ENCODE measurements around the gene MRPL11.
"Not testable (repeated sequence)": the region's sequence is repeated elsewhere in the genome, so short reads cannot be mapped to it uniquely, and the experiment has no call there.

The MRPL11 gene

DNA sequence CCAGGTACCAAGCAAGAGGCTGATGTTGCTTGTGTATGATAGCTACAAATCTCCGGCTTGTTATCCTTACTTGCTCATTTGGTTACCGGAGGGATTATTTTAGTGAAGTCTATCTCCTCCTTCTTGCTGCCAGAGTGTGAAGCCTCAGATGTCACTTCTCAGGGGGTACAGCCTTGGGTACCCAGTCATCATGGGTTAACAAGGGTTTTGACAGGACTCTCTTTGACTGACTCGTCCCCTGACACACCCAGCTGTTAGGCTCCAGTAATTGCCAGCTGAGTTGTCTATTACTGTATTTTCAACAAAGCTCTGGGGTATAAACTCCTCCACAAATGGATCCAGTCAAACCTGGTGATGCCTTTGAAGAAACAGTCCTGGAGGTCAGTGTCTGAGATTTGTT is 16.2 kb upstream of the MRPL11 start:
- no peak overlapping the region for H3K27ac ChIP-seq (ENCODE audit: low read depth, low read length)
- no peaks in the 10 kb centered on the region for H3K4me1 ChIP-seq (ENCODE audit: control insufficient read depth in 5 of 5, insufficient read depth in 5 of 5, low read length in 5 of 5)
- no peaks in the 10 kb centered on the region for H3K9me3 ChIP-seq (ENCODE audit: control insufficient read depth in 5 of 5, low read length in 5 of 5)
- H3K4me3 ChIP-seq (ENCODE audit: low read depth in 1 of 5, low read length in 5 of 5), result no peak overlapping the region
- H3K36me3 ChIP-seq (ENCODE audit: control insufficient read depth in 5 of 5, insufficient read depth in 5 of 5, low read length in 5 of 5), result no peaks in the 10 kb centered on the region
- H3K9ac ChIP-seq (ENCODE audit: low read length in 5 of 5), result no peak overlapping the region
- H3K27me3 ChIP-seq (ENCODE audit: control insufficient read depth in 5 of 5, insufficient read depth in 4 of 5, low read length in 5 of 5), result peaks cover 0 to 6% (median 0%) of the 10 kb centered on the region in 5 donors

DNA sequence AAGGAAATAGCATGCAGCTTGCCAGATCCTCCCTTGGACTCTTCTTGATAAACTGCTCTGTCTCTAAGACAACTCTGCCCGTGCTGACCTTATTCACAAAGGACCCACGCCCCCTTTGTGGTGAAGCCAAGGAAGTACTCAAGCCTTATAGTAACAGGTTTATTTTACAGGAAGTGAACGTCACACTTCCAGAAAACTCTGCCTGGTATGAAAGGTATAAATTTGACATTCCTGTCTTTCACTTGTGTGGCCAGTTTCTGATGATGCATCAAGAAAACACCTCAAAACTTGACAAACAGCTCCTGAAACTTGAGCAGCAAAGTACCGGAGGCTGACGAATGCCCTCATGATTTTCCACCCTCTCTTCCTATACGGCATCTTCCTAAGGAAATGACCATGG is 15.6 kb upstream of the MRPL11 start:
- Histone ChIP-seq H3K36me3 (ENCODE audit: control insufficient read depth in 5 of 5, insufficient read depth in 5 of 5, low read length in 5 of 5) (no peaks in the 10 kb centered on the region), H3K9ac (ENCODE audit: low read length in 5 of 5) (no peak overlapping the region), H3K4me3 (ENCODE audit: low read depth in 1 of 5, low read length in 5 of 5) (no peak overlapping the region), H3K9me3 (ENCODE audit: control insufficient read depth in 5 of 5, low read length in 5 of 5) (no peaks in the 10 kb centered on the region), H3K4me1 (ENCODE audit: control insufficient read depth in 5 of 5, insufficient read depth in 5 of 5, low read length in 5 of 5) (no peaks in the 10 kb centered on the region), H3K27me3 (ENCODE audit: control insufficient read depth in 5 of 5, insufficient read depth in 4 of 5, low read length in 5 of 5) (peaks cover 0 to 6% (median 0%) of the 10 kb centered on the region in 5 donors), H3K27ac (ENCODE audit: low read depth, low read length) (no peak overlapping the region)

DNA sequence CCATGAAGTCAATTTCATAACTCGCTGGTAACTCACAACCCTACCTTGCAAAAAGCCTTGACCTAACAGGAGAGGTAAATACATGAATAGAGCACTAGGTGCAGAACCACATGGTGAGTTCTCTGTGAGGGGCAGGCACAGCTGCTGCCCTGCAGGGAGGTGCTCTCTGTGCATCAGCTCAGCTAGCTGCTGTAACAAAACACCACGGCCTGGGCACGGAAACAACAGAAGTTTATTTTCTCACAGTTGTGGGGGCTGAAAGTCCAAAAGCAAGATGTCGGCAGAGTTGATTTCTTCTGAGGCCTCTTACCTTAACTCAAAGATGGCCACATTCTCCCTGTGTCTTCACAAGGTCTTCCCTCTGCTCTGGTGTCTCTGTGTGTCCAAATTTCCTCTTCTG is 13.0 kb upstream of the MRPL11 start:
- Histone ChIP-seq H3K27me3 (ENCODE audit: control insufficient read depth in 5 of 5, insufficient read depth in 4 of 5, low read length in 5 of 5) (peaks cover 0 to 6% (median 0%) of the 10 kb centered on the region in 5 donors), H3K9me3 (ENCODE audit: control insufficient read depth in 5 of 5, low read length in 5 of 5) (no peaks in the 10 kb centered on the region), H3K4me1 (ENCODE audit: control insufficient read depth in 5 of 5, insufficient read depth in 5 of 5, low read length in 5 of 5) (no peaks in the 10 kb centered on the region), H3K9ac (ENCODE audit: low read length in 5 of 5) (no peak overlapping the region), H3K4me3 (ENCODE audit: low read depth in 1 of 5, low read length in 5 of 5) (no peak overlapping the region), H3K27ac (ENCODE audit: low read depth, low read length) (no peak overlapping the region), H3K36me3 (ENCODE audit: control insufficient read depth in 5 of 5, insufficient read depth in 5 of 5, low read length in 5 of 5) (no peaks in the 10 kb centered on the region)

DNA sequence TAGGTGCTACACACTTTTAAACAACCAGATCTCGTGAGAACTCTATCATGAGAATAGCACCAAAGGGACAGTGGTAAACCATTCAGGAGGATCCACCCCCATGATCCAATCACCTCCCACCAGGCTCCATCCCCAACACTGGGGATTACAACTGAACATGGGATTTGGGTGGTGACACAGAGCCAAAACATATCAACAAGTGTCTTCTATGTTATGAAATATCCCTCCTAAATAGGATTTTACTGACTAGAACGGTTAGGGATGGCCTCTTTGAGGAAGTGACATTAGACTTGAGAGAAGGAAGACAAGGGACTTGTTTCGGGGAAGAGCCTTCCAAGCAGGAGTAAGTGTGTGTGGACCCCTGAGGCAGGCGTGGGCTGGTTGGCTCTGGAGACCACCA is 11.9 kb upstream of the MRPL11 start:
- H3K9me3 ChIP-seq (ENCODE audit: control insufficient read depth in 5 of 5, low read length in 5 of 5), result no peaks in the 10 kb centered on the region
- no peak overlapping the region for H3K27ac ChIP-seq (ENCODE audit: low read depth, low read length)
- H3K27me3 ChIP-seq (ENCODE audit: control insufficient read depth in 5 of 5, insufficient read depth in 4 of 5, low read length in 5 of 5), result peaks cover 0 to 6% (median 0%) of the 10 kb centered on the region in 5 donors
- H3K9ac ChIP-seq (ENCODE audit: low read length in 5 of 5), result no peak overlapping the region
- no peaks in the 10 kb centered on the region for H3K4me1 ChIP-seq (ENCODE audit: control insufficient read depth in 5 of 5, insufficient read depth in 5 of 5, low read length in 5 of 5)
- no peak overlapping the region for H3K4me3 ChIP-seq (ENCODE audit: low read depth in 1 of 5, low read length in 5 of 5)
- no peaks in the 10 kb centered on the region for H3K36me3 ChIP-seq (ENCODE audit: control insufficient read depth in 5 of 5, insufficient read depth in 5 of 5, low read length in 5 of 5)

DNA sequence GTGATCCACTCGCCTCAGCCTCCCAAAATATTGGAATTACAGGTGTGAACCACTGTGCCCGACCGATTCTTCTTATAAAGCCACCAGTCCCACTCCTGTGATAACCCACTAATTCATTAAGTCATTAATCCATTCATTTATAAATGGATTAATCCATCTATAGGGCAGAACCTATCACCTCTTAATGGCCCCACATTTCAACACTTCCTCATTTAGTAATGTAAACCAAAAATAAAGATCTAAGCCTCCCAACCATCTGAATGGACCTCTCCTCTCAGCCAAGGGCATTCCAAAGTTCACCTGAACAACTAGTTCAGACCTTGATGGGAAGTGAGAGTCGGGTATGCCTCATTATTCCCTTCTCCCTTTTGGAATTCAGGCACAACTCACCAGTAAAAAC is 9.9 kb upstream of the MRPL11 start:
- Histone ChIP-seq H3K9me3 (ENCODE audit: control insufficient read depth in 5 of 5, low read length in 5 of 5) (peaks cover 0 to 8% (median 2%) of the 10 kb centered on the region in 5 donors), H3K4me3 (ENCODE audit: low read depth in 1 of 5, low read length in 5 of 5) (no peak overlapping the region), H3K27me3 (ENCODE audit: control insufficient read depth in 5 of 5, insufficient read depth in 4 of 5, low read length in 5 of 5) (no peaks in the 10 kb centered on the region), H3K27ac (ENCODE audit: low read depth, low read length) (no peak overlapping the region), H3K9ac (ENCODE audit: low read length in 5 of 5) (no peak overlapping the region), H3K36me3 (ENCODE audit: control insufficient read depth in 5 of 5, insufficient read depth in 5 of 5, low read length in 5 of 5) (no peaks in the 10 kb centered on the region), H3K4me1 (ENCODE audit: control insufficient read depth in 5 of 5, insufficient read depth in 5 of 5, low read length in 5 of 5) (no peaks in the 10 kb centered on the region)

DNA sequence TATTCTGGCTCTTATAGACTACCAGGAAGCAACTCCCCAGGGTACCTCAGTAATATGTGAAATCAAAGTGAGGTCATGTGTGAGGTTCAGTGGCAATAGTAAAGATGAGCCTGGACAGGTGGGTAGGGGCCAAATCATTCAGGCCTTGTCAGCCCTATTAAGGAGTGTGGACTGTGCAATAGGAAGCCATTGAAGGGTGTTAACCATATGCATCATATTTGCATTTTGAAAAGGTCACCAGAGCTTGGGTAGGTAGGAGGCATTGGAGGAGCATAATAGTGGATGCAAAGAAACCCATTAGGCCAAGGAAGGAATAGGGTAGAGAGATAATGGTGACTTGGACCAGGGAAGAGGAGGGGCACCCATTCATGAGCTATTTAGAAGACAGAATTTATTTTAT is 8.4 kb upstream of the MRPL11 start:
- Histone ChIP-seq H3K27me3 (ENCODE audit: control insufficient read depth in 5 of 5, insufficient read depth in 4 of 5, low read length in 5 of 5) (no peaks in the 10 kb centered on the region), H3K36me3 (ENCODE audit: control insufficient read depth in 5 of 5, insufficient read depth in 5 of 5, low read length in 5 of 5) (no peaks in the 10 kb centered on the region), H3K4me1 (ENCODE audit: control insufficient read depth in 5 of 5, insufficient read depth in 5 of 5, low read length in 5 of 5) (no peaks in the 10 kb centered on the region), H3K4me3 (ENCODE audit: low read depth in 1 of 5, low read length in 5 of 5) (no peak overlapping the region), H3K27ac (ENCODE audit: low read depth, low read length) (no peak overlapping the region), H3K9me3 (ENCODE audit: control insufficient read depth in 5 of 5, low read length in 5 of 5) (peaks cover 0 to 20% (median 8%) of the 10 kb centered on the region in 5 donors), H3K9ac (ENCODE audit: low read length in 5 of 5) (no peak overlapping the region)

DNA sequence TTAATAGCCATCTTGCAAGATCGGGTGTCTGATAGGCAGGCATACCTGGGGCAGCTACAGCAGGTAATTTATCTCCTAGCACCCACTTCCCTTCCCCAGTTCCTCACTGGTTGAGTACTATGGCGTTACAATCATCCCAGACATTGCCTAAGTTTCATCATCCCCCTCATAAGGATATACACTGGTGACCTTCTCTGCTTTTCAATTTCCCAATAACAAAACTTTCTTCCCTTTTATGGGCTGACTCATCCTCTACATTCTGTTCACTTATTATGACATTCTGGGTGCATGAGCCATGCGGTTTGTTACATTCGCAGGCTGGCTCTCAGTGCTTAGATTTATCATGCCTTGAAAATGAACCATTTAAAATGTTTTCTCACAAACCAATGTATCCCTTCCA is 5.0 kb upstream of the MRPL11 start:
- H3K36me3 ChIP-seq (ENCODE audit: control insufficient read depth in 5 of 5, insufficient read depth in 5 of 5, low read length in 5 of 5), result no peaks in the 10 kb centered on the region
- peak overlapping the region in 2 of 5 donors; percentile 28 to 32 for H3K4me3 ChIP-seq (ENCODE audit: low read depth in 1 of 5, low read length in 5 of 5)
- peaks cover 0 to 3% (median 0%) of the 10 kb centered on the region in 5 donors for H3K4me1 ChIP-seq (ENCODE audit: control insufficient read depth in 5 of 5, insufficient read depth in 5 of 5, low read length in 5 of 5)
- no peak overlapping the region for H3K27ac ChIP-seq (ENCODE audit: low read depth, low read length)
- H3K27me3 ChIP-seq (ENCODE audit: control insufficient read depth in 5 of 5, insufficient read depth in 4 of 5, low read length in 5 of 5), result no peaks in the 10 kb centered on the region
- H3K9me3 ChIP-seq (ENCODE audit: control insufficient read depth in 5 of 5, low read length in 5 of 5), result peaks cover 0 to 20% (median 8%) of the 10 kb centered on the region in 5 donors
- H3K9ac ChIP-seq (ENCODE audit: low read length in 5 of 5), result no peak overlapping the region

DNA sequence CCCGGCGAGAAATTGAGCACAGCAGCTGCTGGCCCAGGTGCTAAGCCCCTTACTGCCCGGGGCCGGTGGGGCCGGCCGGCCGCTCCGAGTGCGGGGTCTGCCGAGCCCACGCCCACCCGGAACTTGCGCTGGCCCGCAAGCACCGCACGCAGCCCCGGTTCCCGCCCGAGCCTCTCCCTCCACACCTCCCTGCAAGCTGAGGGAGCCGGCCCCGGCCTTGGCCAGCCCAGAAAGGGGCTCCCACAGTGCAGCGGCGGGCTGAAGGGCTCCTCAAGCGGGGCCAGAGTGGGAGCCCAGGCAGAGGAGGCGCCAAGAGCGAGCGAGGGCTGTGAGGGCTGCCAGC is 2.3 kb upstream of the MRPL11 start:
- H3K9ac ChIP-seq (ENCODE audit: low read length in 5 of 5); H3K27ac ChIP-seq (ENCODE audit: low read depth, low read length); H3K4me3 ChIP-seq (ENCODE audit: low read depth in 1 of 5, low read length in 5 of 5); H3K27me3 ChIP-seq (ENCODE audit: control insufficient read depth in 5 of 5, insufficient read depth in 4 of 5, low read length in 5 of 5): not testable (repeated sequence)
- Histone ChIP-seq H3K36me3 (ENCODE audit: control insufficient read depth in 5 of 5, insufficient read depth in 5 of 5, low read length in 5 of 5) (peaks cover 0 to 13% (median 11%) of the 10 kb centered on the region in 5 donors), H3K9me3 (ENCODE audit: control insufficient read depth in 5 of 5, low read length in 5 of 5) (peaks cover 0 to 20% (median 8%) of the 10 kb centered on the region in 5 donors), H3K4me1 (ENCODE audit: control insufficient read depth in 5 of 5, insufficient read depth in 5 of 5, low read length in 5 of 5) (peaks cover 2 to 12% (median 8%) of the 10 kb centered on the region in 5 donors)

DNA sequence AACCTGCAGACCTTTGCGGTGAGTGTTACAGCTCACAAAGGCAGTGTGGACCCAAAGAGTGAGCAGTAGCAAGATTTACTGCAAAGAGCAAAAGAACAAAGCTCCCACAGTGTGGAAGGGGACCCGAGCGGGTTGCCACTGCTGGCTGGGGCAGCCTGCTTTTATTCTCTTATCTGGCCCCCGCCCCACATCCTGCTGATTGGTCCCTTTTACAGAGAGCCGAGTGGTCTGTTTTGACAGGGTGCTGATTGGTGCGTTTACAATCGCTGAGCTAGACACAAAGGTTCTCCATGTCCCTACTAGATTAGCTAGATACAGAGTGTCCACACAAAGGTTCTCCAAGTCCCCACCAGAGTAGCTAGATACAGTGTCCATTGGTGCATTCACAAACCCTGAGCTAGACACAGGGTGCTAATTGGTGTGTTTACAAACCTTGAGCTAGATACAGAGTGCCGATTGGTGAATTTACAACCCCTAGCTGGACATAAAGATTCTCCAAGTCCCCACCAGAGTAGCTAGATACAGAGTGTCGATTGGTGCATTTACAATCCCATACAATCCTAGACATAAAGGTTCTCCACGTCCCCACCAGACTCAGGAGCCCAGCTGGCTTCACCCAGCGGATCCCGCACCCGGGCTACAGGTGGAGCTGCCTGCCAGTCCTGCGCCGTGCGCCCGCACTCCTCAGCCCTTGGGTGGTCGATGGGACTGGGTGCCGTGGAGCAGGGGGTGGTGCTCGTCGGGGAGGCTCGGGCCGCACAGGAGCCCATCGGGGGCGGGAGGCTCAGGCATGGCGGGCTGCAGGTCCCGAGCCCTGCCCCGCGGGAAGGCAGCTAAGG is 1.7 kb upstream of the MRPL11 start:
- not testable (repeated sequence) for H3K27ac ChIP-seq (ENCODE audit: low read depth, low read length)

DNA sequence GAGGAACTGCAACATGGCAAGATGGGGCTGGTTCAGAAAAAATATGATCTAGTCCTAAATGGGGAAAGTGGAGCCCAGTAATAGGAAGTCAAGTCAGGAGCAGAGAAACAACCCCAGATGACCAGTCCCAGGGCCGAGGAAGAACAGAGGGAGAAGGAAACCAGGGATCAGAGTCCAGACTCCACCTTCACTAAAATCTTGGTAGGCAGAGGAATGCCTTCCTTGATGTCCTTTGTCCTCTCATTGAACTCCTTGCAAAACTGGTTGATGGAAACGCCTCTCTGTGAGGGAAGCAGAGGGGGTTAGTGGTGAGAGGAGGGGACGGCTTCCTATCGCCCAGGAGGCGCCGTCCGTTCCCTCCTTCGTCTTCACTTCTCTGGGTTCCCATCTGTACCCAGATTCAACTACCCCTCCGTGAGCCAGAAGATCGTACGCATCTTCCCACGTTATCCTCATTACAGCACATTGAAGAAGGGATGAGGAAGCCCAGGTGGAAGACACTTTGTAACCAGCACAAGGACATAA is 607 bp downstream of the MRPL11 start:
- H3K4me3 ChIP-seq (ENCODE audit: low read depth in 1 of 5, low read length in 5 of 5), result peak overlapping the region; percentile 81 to 96 (median 92)
- peaks cover 0 to 7% (median 2%) of the 10 kb centered on the region in 5 donors for H3K9me3 ChIP-seq (ENCODE audit: control insufficient read depth in 5 of 5, low read length in 5 of 5)
- H3K4me1 ChIP-seq (ENCODE audit: control insufficient read depth in 5 of 5, insufficient read depth in 5 of 5, low read length in 5 of 5), result peaks cover 2 to 12% (median 8%) of the 10 kb centered on the region in 5 donors
- H3K9ac ChIP-seq (ENCODE audit: low read length in 5 of 5), result peak overlapping the region; percentile 78 to 96 (median 92)
- no peaks in the 10 kb centered on the region for H3K27me3 ChIP-seq (ENCODE audit: control insufficient read depth in 5 of 5, insufficient read depth in 4 of 5, low read length in 5 of 5)
- peaks cover 4 to 26% (median 24%) of the 10 kb centered on the region in 5 donors for H3K36me3 ChIP-seq (ENCODE audit: control insufficient read depth in 5 of 5, insufficient read depth in 5 of 5, low read length in 5 of 5)
- no peak overlapping the region for H3K27ac ChIP-seq (ENCODE audit: low read depth, low read length)

More for the DNA sequence above, 1.7 kb upstream of the MRPL11 start:
- H3K36me3 ChIP-seq (ENCODE audit: control insufficient read depth in 5 of 5, insufficient read depth in 5 of 5, low read length in 5 of 5), result peaks cover 0 to 19% (median 17%) of the 10 kb centered on the region in 5 donors
- H3K27me3 ChIP-seq (ENCODE audit: control insufficient read depth in 5 of 5, insufficient read depth in 4 of 5, low read length in 5 of 5); H3K9ac ChIP-seq (ENCODE audit: low read length in 5 of 5); H3K4me3 ChIP-seq (ENCODE audit: low read depth in 1 of 5, low read length in 5 of 5): not testable (repeated sequence)
- peaks cover 2 to 12% (median 8%) of the 10 kb centered on the region in 5 donors for H3K4me1 ChIP-seq (ENCODE audit: control insufficient read depth in 5 of 5, insufficient read depth in 5 of 5, low read length in 5 of 5)
- peaks cover 0 to 20% (median 8%) of the 10 kb centered on the region in 5 donors for H3K9me3 ChIP-seq (ENCODE audit: control insufficient read depth in 5 of 5, low read length in 5 of 5)

All from subcutaneous abdominal adipose tissue (tissue), 5 donors.